Trophoblast cell (in vitro differentiated cells and primary cell): ENCODE results near the gene TBC1D16.

Experiments
- DNase-seq, 2 donors: peaks; one replicate each; pipeline ENCODE4 v3.0.0-alpha.2; 2016
- H2AFZ ChIP-seq: 2 replicates; pipeline ENCODE4 v1.6.1; 2013; ENCODE audit warnings: low read length, moderate library complexity, mild to moderate bottlenecking; ENCODE audit not compliant: insufficient read depth, poor library complexity
- H2AK5ac ChIP-seq: 2 replicates; pipeline ENCODE4 v1.6.1; 2013; ENCODE audit warnings: mild to moderate bottlenecking, low read length
- H2BK120ac ChIP-seq: 2 replicates; pipeline ENCODE4 v1.6.1; 2013; ENCODE audit warnings: low read length, mild to moderate bottlenecking, moderate library complexity; ENCODE audit not compliant: insufficient read depth, poor library complexity
- H2BK12ac ChIP-seq: 2 replicates; pipeline ENCODE4 v1.6.1; 2013; ENCODE audit warnings: mild to moderate bottlenecking, low read length, moderate library complexity
- H2BK5ac ChIP-seq: 2 replicates; pipeline ENCODE4 v1.6.1; 2013; ENCODE audit warnings: low read length, low read depth, moderate library complexity, mild to moderate bottlenecking; ENCODE audit not compliant: poor library complexity
- H3K14ac ChIP-seq: 2 replicates; pipeline ENCODE4 v1.6.1; 2013; ENCODE audit warnings: mild to moderate bottlenecking, low read length
- H3K18ac ChIP-seq: 2 replicates; pipeline ENCODE4 v1.6.1; 2013; ENCODE audit warnings: mild to moderate bottlenecking, low read length
- H3K23ac ChIP-seq: 2 replicates; pipeline ENCODE4 v1.6.1; 2013; ENCODE audit warnings: low read length
- H3K27ac ChIP-seq: 2 replicates; pipeline ENCODE4 v1.5.1; 2013; ENCODE audit warnings: low read depth, mild to moderate bottlenecking, inconsistent platforms, low read length, moderate library complexity
- H3K27me3 ChIP-seq: 2 replicates; pipeline ENCODE4 v1.6.1; 2013; ENCODE audit warnings: inconsistent platforms, mild to moderate bottlenecking, low read length, moderate library complexity; ENCODE audit not compliant: insufficient read depth
- H3K36me3 ChIP-seq, 2 experiments: 1 replicate in 1 of 2; 2 replicates in 1 of 2; pipeline ENCODE4 v1.6.1; 2013; ENCODE audit warnings: low read length in 2 of 2, mild to moderate bottlenecking in 2 of 2, moderate library complexity in 1 of 2; ENCODE audit not compliant: insufficient read depth in 2 of 2, control insufficient read depth in 1 of 2
- H3K4ac ChIP-seq: 2 replicates; pipeline ENCODE4 v1.6.1; 2013; ENCODE audit warnings: low read depth, mild to moderate bottlenecking, low read length, moderate library complexity
- H3K4me1 ChIP-seq, 2 experiments: 1 replicate in 1 of 2; 2 replicates in 1 of 2; pipeline ENCODE4 v1.6.1; 2013; ENCODE audit warnings: low read length in 2 of 2, mild to moderate bottlenecking in 2 of 2, moderate library complexity in 1 of 2; ENCODE audit not compliant: insufficient read depth in 2 of 2, control insufficient read depth in 1 of 2
- H3K4me2 ChIP-seq: 2 replicates; pipeline ENCODE4 v1.6.1; 2013; ENCODE audit warnings: inconsistent platforms, mild to moderate bottlenecking, low read length, moderate library complexity
- H3K4me3 ChIP-seq: 2 replicates; pipeline ENCODE4 v1.5.1; 2013; ENCODE audit warnings: mild to moderate bottlenecking, low read depth, low read length, inconsistent platforms
- H3K79me1 ChIP-seq: one replicate; pipeline ENCODE4 v1.6.1; 2013; ENCODE audit warnings: low read length
- H3K79me2 ChIP-seq: 2 replicates; pipeline ENCODE4 v1.6.1; 2013; ENCODE audit warnings: low read length, mild to moderate bottlenecking; ENCODE audit not compliant: control insufficient read depth, insufficient read depth, poor library complexity
- H3K9ac ChIP-seq: 2 replicates; pipeline ENCODE4 v1.6.1; 2013; ENCODE audit warnings: mild to moderate bottlenecking, low read length
- H3K9me3 ChIP-seq: 2 replicates; pipeline ENCODE4 v1.6.1; 2013; ENCODE audit warnings: low read depth, mild to moderate bottlenecking, control low read depth, inconsistent platforms, low read length; ENCODE audit not compliant: insufficient read depth
- H4K12ac ChIP-seq: 2 replicates; pipeline ENCODE4 v1.6.1; 2013; ENCODE audit warnings: low read depth, mild to moderate bottlenecking, low read length, moderate library complexity
- H4K8ac ChIP-seq: 2 replicates; pipeline ENCODE4 v1.6.1; 2013; ENCODE audit warnings: low read depth, mild to moderate bottlenecking, low read length, moderate library complexity
- H4K91ac ChIP-seq: one replicate; pipeline ENCODE4 v1.6.1; 2013; ENCODE audit warnings: low read depth, mild to moderate bottlenecking, low read length, moderate library complexity
- WGBS: extraction: QIAGEN DNeasy Blood & Tissue Kit; methylation state at CpG from one replicate; pipeline ENCODE4 v1.1.7; 2013; ENCODE audit warnings: missing lambda C conversion rate; ENCODE audit not compliant: insufficient read length, insufficient coverage; ENCODE audit errors: extremely low coverage; 5-methylcytosine and 5-hydroxymethylcytosine counted together

TBC1D16 gene

GRCh38 chr17:79935197-79935885 is 100.3 kb downstream of the TBC1D16 start:
- no peak overlapping the region for H3K27ac ChIP-seq
- DNase-seq = no peak
- H3K4me2 ChIP-seq = no peak overlapping the region
- H3K4me3 ChIP-seq = no peak overlapping the region
- WGBS = no CpG with 5 or more reads among the region's 19 CpGs
- no peaks in the 10 kb centered on the region for H3K79me1 ChIP-seq
- no peaks in the 10 kb centered on the region for H3K4me1 ChIP-seq
- peaks cover 4% of the 10 kb centered on the region for H3K9me3 ChIP-seq
- H3K4ac ChIP-seq = no peak overlapping the region
- no peaks in the 10 kb centered on the region for H3K79me2 ChIP-seq
- H3K23ac ChIP-seq = no peak overlapping the region
- peaks cover 12% of the 10 kb centered on the region for H3K27me3 ChIP-seq
- H2AFZ ChIP-seq = no peak overlapping the region
- H3K14ac ChIP-seq = no peak overlapping the region
- H4K91ac ChIP-seq = no peak overlapping the region
- no peak overlapping the region for H3K9ac ChIP-seq
- H2BK12ac ChIP-seq = no peak overlapping the region
- H4K8ac ChIP-seq = no peak overlapping the region
- no peak overlapping the region for H3K18ac ChIP-seq
- no peak overlapping the region for H2BK120ac ChIP-seq
- H2BK5ac ChIP-seq = no peak overlapping the region
- no peak overlapping the region for H4K12ac ChIP-seq
- peaks cover 16 to 18% of the 10 kb centered on the region in 2 experiments for H3K36me3 ChIP-seq
- no peak overlapping the region for H2AK5ac ChIP-seq

GRCh38 chr17:79934653-79934970 is 101.1 kb downstream of the TBC1D16 start:
- H4K8ac ChIP-seq = no peak overlapping the region
- H4K91ac ChIP-seq = no peak overlapping the region
- peaks cover 4% of the 10 kb centered on the region for H3K9me3 ChIP-seq
- H3K14ac ChIP-seq = no peak overlapping the region
- peaks cover 17% of the 10 kb centered on the region for H3K27me3 ChIP-seq
- no peak overlapping the region for H3K9ac ChIP-seq
- no peak overlapping the region for H3K23ac ChIP-seq
- H3K18ac ChIP-seq = no peak overlapping the region
- WGBS = no CpG with 5 or more reads among the region's 9 CpGs
- no peaks in the 10 kb centered on the region for H3K79me2 ChIP-seq
- no peak overlapping the region for H3K4me3 ChIP-seq
- no peak overlapping the region for H2BK120ac ChIP-seq
- no peak overlapping the region for H3K4me2 ChIP-seq
- H2BK5ac ChIP-seq = no peak overlapping the region
- peaks cover 0 to 2% of the 10 kb centered on the region in 2 experiments for H3K4me1 ChIP-seq
- no peak overlapping the region for H2AFZ ChIP-seq
- no peak overlapping the region for H2BK12ac ChIP-seq
- no peak overlapping the region for H3K4ac ChIP-seq
- no peak for DNase-seq
- no peaks in the 10 kb centered on the region for H3K79me1 ChIP-seq
- no peak overlapping the region for H3K27ac ChIP-seq
- H4K12ac ChIP-seq = no peak overlapping the region
- no peak overlapping the region for H2AK5ac ChIP-seq
- H3K36me3 ChIP-seq = peaks cover 9 to 11% of the 10 kb centered on the region in 2 experiments

- H2AFZ ChIP-seq = no peak overlapping the region
- H3K4me1 ChIP-seq = peaks cover 0 to 2% of the 10 kb centered on the region in 2 experiments
- H3K9me3 ChIP-seq = peaks cover 4% of the 10 kb centered on the region
- no peak overlapping the region for H3K23ac ChIP-seq
- H3K36me3 ChIP-seq = peaks cover 3 to 9% of the 10 kb centered on the region in 2 experiments
- no CpG with 5 or more reads among the region's 22 CpGs for whole genome bisulfite sequencing
- no peak overlapping the region for H4K91ac ChIP-seq
- H3K27ac ChIP-seq = no peak overlapping the region
- no peak overlapping the region for H2BK12ac ChIP-seq
- no peak overlapping the region for H4K8ac ChIP-seq
- no peak overlapping the region for H3K14ac ChIP-seq
- H2AK5ac ChIP-seq = no peak overlapping the region
- no peaks in the 10 kb centered on the region for H3K79me1 ChIP-seq
- no peak overlapping the region for H3K4me3 ChIP-seq
- H4K12ac ChIP-seq = no peak overlapping the region
- no peak overlapping the region for H3K4me2 ChIP-seq
- no peak overlapping the region for H2BK120ac ChIP-seq
- no peak overlapping the region for H3K18ac ChIP-seq
- H3K79me2 ChIP-seq = no peaks in the 10 kb centered on the region
- DNase-seq = no peak
- H2BK5ac ChIP-seq = no peak overlapping the region
- H3K4ac ChIP-seq = no peak overlapping the region
- no peak overlapping the region for H3K9ac ChIP-seq
- H3K27me3 ChIP-seq = peaks cover 22% of the 10 kb centered on the region
Observed at GRCh38 chr17:79933863-79934652, 101.6 kb downstream of the TBC1D16 start.

- H4K91ac ChIP-seq = no peak overlapping the region
- H3K36me3 ChIP-seq = no peaks in the 10 kb centered on the region
- peaks cover 0 to 2% of the 10 kb centered on the region in 2 experiments for H3K4me1 ChIP-seq
- H3K27ac ChIP-seq = no peak overlapping the region
- H2BK12ac ChIP-seq = no peak overlapping the region
- peaks cover 22% of the 10 kb centered on the region for H3K27me3 ChIP-seq
- H3K4me2 ChIP-seq = no peak overlapping the region
- H3K79me1 ChIP-seq = no peaks in the 10 kb centered on the region
- H2AK5ac ChIP-seq = no peak overlapping the region
- DNase-seq = no peak
- H3K18ac ChIP-seq = no peak overlapping the region
- no peak overlapping the region for H2BK120ac ChIP-seq
- WGBS = no CpG with 5 or more reads among the region's 10 CpGs
- H3K4me3 ChIP-seq = no peak overlapping the region
- no peak overlapping the region for H4K12ac ChIP-seq
- no peaks in the 10 kb centered on the region for H3K79me2 ChIP-seq
- H2AFZ ChIP-seq = no peak overlapping the region
- H3K9me3 ChIP-seq = peaks cover 6% of the 10 kb centered on the region
- no peak overlapping the region for H3K9ac ChIP-seq
- H3K14ac ChIP-seq = no peak overlapping the region
- H4K8ac ChIP-seq = no peak overlapping the region
- H2BK5ac ChIP-seq = no peak overlapping the region
- no peak overlapping the region for H3K4ac ChIP-seq
- H3K23ac ChIP-seq = no peak overlapping the region
Observed at GRCh38 chr17:79932451-79933306, 103.0 kb downstream of the TBC1D16 start.
